ENCODE data around the gene TPPP.

DNA sequence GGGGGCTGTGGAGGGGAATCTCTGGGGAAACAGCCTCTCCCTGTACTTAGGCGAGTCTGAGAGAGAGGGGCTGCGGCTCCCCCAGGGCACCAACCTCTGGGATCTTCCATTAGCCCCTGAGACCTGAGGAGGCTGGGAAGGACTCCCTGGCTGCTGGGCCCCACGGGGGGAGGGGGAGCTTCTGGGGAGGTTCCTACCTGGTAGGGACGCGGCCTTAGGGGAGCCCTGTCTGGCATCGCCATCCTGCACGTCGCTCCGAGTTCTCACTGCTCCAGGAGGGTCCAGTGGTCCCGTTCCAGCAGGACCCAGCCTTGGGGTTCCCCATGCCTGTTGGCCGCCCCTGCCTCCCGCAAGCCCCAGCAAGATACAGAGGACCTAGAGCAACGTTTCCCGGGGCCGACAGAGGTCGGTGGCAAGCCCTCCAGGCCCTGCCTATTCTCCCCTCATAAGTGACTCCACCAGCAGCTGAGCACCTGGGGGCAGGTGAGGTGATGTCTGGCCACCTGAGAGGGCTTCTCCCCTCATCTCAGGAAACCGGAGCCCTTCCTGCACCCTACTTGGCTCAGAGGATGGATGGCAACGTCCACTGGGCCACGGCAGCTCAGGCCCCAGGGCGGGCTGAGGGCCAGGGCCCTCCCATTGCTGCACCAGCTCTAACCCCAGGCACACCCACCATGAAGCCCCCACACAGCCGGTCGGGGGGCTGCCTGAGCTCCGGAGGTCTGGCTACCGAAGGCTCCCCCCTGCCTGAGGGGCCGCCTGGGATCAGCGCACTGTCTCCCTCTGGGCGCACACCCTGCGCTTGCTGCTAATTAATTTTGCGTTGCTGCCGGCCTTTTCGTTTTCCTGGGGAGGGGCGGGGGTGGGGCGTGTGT lies 22.5 kb downstream of the TPPP start:
- TF ChIP-seq, protein P1, sequence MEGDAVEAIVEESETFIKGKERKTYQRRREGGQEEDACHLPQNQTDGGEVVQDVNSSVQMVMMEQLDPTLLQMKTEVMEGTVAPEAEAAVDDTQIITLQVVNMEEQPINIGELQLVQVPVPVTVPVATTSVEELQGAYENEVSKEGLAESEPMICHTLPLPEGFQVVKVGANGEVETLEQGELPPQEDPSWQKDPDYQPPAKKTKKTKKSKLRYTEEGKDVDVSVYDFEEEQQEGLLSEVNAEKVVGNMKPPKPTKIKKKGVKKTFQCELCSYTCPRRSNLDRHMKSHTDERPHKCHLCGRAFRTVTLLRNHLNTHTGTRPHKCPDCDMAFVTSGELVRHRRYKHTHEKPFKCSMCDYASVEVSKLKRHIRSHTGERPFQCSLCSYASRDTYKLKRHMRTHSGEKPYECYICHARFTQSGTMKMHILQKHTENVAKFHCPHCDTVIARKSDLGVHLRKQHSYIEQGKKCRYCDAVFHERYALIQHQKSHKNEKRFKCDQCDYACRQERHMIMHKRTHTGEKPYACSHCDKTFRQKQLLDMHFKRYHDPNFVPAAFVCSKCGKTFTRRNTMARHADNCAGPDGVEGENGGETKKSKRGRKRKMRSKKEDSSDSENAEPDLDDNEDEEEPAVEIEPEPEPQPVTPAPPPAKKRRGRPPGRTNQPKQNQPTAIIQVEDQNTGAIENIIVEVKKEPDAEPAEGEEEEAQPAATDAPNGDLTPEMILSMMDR (IDR thresholded peaks at IDR 0.05): no peak
- TF ChIP-seq JUN (IDR thresholded peaks at IDR 0.05) (no peak), POLR2A (IDR thresholded peaks at IDR 0.05; ENCODE audit: low read length) (no peak)
- TF ChIP-seq, protein P2, sequence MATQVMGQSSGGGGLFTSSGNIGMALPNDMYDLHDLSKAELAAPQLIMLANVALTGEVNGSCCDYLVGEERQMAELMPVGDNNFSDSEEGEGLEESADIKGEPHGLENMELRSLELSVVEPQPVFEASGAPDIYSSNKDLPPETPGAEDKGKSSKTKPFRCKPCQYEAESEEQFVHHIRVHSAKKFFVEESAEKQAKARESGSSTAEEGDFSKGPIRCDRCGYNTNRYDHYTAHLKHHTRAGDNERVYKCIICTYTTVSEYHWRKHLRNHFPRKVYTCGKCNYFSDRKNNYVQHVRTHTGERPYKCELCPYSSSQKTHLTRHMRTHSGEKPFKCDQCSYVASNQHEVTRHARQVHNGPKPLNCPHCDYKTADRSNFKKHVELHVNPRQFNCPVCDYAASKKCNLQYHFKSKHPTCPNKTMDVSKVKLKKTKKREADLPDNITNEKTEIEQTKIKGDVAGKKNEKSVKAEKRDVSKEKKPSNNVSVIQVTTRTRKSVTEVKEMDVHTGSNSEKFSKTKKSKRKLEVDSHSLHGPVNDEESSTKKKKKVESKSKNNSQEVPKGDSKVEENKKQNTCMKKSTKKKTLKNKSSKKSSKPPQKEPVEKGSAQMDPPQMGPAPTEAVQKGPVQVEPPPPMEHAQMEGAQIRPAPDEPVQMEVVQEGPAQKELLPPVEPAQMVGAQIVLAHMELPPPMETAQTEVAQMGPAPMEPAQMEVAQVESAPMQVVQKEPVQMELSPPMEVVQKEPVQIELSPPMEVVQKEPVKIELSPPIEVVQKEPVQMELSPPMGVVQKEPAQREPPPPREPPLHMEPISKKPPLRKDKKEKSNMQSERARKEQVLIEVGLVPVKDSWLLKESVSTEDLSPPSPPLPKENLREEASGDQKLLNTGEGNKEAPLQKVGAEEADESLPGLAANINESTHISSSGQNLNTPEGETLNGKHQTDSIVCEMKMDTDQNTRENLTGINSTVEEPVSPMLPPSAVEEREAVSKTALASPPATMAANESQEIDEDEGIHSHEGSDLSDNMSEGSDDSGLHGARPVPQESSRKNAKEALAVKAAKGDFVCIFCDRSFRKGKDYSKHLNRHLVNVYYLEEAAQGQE (IDR thresholded peaks at IDR 0.05): no peak
